SKM-1 treated with dmso at 0.1 percent for 144 hours (cell line): ENCODE data around the gene C16orf74.

ENCODE experiments used
- DNase-seq: peaks from one replicate; lab custom pipeline; 2025; ENCODE audit not compliant: unreplicated experiment; lab: John Stamatoyannopoulos, UW

C16orf74 gene

GRCh38 chr16:85719605-85720301 is 31.1 kb downstream of the C16orf74 start:
- DNase-seq, result no peak

DNA sequence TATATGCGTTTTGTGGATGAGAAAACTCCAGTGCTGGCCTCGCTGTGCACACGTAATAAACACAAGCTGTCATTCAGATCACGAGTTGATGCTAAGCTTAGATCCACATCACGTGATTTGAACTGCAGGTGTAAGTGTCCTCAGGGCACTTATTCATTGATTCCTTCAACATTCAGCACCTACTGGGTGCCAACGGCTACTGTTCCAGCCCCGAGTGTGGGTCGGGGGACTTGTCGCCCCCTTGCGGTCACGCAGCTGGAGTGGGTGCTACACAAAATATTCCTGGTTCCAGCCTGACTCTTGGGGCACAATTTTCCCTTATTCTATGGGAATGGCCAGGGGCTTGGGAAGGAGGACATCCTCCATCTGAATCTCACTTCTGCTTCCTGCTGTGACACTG is 32.2 kb downstream of the C16orf74 start:
- DNase-seq, result no peak

GRCh38 chr16:85718153-85718477 is 32.8 kb downstream of the C16orf74 start:
- no peak for DNase-seq

DNA sequence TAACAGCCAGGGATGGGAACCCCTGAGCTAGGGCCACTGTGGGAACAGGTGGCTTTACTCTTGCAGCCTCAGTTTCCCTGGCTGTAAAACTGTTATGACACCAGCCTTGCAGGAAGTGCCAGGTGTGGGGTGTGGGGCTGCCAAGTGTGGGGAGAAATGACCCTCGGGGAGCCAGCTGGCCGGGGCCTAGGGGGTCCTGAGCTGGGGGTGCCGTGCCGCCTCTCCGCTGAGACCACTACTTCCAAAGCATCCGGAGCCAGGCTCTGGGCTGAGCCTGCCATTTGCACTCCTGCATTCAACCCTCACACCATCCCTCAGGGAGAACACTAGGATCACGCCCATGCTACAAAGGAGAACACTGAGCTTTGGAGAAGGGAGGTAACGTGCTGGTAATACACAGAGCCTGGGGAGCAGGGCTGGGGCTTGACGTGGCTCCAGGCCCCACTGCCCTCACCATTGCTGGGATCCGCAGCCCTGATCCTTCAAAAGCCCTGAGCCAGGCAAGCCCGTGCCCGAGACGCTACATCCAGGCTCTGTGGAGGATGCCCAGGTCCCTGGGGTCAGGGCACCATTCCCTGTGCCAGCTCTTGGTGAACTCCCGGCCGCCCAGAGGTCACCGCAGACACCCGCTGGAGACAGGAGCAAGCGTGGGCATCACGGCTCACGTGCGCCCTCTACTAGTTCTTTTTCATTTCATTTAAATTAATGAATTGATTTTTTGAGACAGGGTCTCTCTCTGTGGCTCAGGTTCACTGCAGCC is 33.3 kb downstream of the C16orf74 start:
- DNase-seq, result peak; percentile 41

DNA sequence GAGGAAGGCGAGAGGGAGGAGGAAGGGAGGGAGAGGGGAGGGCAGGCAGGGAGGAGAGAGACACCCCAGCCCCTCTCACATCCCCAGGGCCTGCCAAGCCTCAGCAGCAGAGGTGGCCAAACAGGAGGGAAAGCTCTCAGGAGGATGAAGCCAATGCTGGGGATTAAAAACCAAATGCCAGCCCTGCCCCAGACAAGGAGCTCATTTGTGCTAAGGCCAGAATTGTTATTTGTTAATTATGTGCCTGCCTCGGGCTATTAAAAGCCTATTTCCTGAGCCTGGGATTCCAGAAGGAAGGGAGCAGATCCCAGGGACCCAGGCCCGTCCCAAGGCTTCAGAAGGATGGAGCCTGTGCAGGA is 34.2 kb downstream of the C16orf74 start:
- DNase-seq, result no peak

DNA sequence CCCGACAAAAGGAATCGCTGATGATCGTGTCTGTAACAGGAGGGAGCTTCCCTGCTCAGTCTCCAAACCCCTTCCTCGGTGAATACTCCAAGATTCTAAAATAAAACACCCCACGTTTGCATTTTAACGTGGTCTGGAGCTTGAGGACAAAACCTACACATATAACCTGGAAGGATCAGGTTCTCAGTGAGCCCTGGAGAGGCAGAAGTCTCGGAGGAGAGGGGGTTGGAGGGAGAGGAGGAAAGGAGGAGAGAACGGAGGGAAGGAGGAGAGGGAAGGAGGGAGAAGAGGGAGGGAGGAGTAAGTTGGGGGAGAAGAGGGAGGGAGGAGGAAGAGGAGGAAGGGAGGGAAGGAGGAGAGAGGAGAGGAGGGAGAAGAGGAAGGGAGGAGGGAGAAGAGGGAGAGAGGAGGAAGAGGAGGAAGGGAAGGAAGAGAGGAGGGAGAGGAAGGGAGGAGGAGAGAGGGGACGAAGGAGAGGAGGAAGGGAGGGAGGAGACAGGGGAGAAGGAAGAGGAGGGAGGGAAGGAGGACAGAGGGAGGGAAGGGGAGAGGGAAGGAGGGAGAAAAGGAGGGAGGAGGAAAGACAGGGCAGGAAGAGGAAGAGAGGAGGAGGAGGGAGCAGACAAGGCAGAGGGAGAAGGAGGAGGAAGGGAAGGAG is 34.7 kb downstream of the C16orf74 start:
- no peak for DNase-seq

GRCh38 chr16:85715169-85716021 is 35.5 kb downstream of the C16orf74 start:
- DNase-seq, result no peak

DNA sequence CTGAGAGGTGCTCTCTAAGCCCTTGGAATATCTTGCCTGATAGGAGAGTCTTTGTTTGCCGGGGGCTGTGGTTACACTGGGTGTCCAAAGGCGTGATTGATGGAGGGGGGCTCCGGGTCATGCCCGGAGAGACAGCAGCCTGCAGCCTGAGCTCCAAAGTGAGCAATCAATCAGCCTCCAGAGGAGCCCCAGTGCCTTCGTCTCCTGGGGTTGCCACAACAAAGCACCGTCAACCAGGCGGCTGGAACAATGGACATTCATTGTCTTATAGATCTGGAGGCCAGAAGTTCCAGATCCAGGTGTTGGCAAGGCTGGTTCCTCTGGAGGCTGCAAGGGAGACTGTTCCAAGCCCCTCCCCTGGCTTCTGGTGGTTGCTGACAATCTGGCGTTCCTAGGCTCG is 38.1 kb downstream of the C16orf74 start:
- no peak for DNase-seq

DNA sequence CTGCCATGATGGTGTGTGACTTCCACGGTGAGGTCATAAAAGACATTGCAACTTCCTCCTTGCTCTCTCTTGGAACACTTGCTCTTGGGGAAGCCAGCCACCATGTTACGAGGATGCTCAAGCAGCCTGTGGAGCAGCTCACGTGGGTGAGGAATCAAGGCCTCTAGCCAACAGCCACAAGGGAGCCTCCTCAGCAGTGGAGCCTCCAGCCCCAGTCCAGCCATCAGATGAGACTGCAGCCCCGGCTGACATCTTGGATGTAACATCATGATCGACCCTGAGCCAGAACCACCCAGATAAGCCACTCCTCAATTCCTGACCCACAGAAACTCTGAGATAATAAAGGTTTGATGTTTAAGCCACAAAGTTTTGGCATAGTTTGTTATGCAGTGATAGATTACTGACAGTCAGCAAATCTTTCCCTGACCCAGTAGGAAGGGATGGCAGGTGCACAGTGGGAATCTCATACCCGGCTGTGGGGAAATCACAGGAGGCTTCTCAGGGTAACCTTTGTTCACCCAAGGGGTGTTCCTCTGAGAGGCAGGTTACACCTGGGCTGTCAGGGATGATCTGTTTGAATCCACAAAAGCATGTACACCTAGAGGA is 38.8 kb downstream of the C16orf74 start:
- DNase-seq, result no peak

GRCh38 chr16:85710732-85711131 is 40.2 kb downstream of the C16orf74 start:
- DNase-seq, result no peak

DNA sequence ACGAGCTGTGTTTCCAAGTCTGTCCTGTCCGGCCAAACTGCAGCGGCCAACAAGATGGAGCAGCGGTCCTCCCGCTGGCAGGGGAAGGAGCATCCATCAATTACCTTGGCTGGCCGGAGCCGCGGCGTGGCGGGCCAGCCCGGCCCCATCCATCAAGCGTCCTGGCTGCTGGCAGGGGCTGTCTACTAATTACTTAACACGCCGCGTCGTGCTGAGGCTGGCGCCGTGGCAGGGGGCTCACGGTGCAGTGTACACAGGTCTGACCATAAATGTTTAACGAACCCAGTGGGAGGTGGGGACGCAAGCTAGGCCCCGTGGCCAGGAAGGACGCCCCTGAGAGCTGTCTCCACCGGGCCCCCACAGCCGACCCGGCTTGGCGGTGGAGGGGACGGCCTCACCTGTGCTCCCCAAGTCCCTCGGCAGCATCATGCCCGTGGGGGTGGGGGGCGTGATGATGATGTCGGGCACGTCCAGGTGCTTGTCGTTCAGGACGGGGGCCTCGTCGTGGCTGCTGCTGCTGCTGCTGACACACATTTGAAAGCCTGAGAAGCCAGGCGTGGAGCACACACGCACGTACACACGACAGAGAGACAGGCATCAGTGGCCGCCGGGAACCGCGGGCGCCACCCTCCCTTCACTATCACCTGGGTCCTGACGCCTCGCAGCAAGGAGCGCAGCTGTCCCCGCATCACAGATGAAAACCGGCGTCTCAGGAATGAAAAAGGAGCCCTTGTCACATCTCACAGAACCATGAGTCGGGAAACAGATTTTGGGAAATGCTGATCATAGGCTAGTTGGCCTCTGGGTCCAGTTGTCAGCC is 40.9 kb downstream of the C16orf74 start:
- DNase-seq, result no peak

DNA sequence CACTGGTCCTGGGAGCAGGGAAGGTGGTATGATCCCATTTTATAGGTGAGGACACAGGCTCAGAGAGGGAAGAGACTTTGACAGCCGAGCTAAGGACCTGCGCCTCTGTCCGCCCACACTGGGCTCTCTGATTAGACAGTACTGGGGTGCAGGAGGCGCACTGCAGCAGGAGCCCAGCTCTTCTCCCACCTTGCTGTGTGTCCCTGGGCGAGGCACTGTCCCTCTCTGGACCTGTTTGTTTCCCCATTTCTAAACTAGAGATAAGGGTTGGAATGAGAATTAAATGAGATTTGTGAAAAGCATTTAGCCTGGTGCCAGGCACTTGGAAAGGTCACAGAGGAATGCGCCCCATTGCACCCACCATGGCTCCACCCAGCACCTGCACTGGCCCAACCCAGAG is 42.6 kb downstream of the C16orf74 start:
- DNase-seq, result no peak

GRCh38 chr16:85707528-85708095 is 43.3 kb downstream of the C16orf74 start:
- DNase-seq, result no peak

- DNase-seq, result no peak
Observed at GRCh38 chr16:85706449-85707034, 44.4 kb downstream of the C16orf74 start.

DNA sequence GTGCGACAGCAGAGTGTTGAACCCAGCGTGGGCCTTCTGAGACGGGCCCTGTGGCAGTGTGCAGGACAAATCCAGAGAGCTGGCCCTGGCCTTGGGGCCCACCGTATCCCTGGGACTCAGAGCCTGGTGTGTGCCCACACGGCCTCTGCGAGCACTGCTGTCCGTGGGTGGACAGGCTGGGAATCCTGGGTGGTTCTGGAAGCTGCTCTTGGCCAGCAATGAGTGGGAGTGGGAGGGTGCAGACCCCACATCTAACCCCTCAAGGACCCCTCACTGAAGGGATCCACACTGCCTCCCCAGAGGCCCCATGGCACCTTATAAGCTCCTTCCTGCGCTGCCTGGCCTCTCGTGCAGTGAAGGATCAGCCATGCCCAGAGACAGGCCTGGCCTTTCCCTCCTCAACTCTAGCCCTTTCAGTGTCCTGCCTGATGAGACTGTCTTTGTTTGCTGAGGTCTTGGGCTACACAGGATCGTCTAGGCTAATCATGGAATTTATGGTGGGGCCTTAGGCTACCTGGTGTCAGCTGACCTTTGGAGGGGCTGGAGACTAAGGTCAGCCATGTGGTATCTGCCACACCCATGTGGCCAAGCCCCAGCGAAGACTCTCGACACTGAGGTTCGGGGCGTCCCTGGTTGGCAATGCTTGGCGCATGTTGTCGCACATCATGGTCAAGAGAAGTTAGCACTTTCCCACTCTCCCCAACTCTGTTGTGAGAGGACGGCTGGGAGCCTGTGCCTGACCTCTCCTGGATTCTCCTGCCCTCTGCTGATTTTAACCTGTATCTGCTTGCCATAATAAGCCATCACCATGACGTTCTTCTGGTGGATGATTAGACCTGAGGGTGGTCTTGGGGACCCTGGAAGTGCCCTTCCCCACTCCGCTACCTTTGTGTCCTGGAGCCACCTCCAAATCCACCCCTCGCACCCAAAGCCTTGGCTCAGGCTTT is 45.7 kb downstream of the C16orf74 start:
- DNase-seq, result no peak

DNA sequence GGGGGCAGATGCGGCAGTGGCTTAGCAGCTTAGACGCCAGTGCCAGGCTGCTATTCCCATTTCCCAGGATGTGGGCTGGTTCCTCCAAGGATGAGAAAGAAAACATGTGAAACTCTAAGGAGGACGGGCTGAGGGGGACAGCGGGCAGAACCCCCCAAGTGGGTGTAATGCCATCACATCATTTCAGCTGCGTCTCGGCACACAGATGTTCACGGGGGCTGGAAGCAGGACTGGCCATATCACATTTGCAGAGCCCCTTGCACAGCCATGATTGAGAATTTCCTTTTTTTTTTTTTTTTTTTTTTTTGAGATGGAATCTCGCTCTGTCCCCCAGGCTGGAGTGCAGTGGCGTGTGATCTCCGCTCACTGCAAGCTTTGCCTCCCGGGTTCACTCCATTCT is 46.9 kb downstream of the C16orf74 start:
- DNase-seq, result no peak

- no peak for DNase-seq
Observed at GRCh38 chr16:85699628-85700027, 51.3 kb downstream of the C16orf74 start.

DNA sequence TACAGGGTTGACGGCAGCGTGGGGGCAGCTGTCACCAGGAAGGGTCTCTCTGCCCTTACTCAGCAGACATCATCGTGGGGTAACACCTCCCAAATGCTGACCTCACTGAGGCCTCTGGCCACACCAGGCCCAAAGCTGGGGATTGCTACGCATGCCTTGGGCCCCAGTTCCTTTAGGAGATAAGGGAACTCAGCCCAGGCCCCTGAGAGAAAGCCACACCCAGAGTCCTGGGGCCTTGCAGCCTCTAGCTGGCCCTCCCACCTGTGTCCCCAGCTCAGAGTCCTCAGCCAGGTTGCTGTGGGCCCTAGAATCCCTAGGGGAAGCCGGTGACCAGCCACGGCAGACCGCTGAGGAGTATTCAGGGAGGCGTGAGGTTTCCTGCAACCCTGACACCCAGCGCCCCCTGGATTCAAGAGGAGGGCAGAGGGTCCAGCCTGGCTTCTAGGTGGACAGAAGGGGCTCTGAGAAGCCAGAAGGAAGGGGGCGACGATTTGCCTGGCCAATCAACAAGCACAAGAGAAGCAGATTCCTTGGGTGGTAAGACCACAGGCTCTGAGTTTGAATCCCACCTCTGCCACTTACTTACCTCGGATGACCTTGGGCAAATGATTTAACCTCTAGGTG is 51.8 kb downstream of the C16orf74 start:
- DNase-seq, result no peak
